Activated CD4-positive, alpha-beta T cell treated with anti-CD3 and anti-CD28 coated beads, Interleukin-2, amount 10 ng/mL, durations not matched to agents 24 days and 14 days (primary cell): ENCODE results near the gene ZNF485. TPM values are rescaled to one million over a fixed set of nuclear protein-coding genes. Genes with fewer than 3 reads are reported as not detected.

ENCODE experiments used
- DNase-seq: peaks from one replicate; pipeline ENCODE4 v3.0.0; 2022
- H3K27ac Mint-ChIP-seq: one replicate; pipeline ENCODE4 v1.8.0; 2022; ENCODE audit warnings: mild to moderate bottlenecking, mixed read lengths
- H3K27me3 Mint-ChIP-seq: one replicate; pipeline ENCODE4 v1.8.0; 2022; ENCODE audit warnings: mixed read lengths
- H3K36me3 Mint-ChIP-seq: one replicate; pipeline ENCODE4 v1.8.0; 2022; ENCODE audit warnings: low read depth, mild to moderate bottlenecking, mixed read lengths
- H3K4me1 Mint-ChIP-seq: one replicate; pipeline ENCODE4 v1.8.0; 2021; ENCODE audit warnings: mixed read lengths
- H3K4me3 Mint-ChIP-seq: one replicate; pipeline ENCODE4 v1.8.0; 2022; ENCODE audit warnings: mild to moderate bottlenecking, moderate library complexity, mixed read lengths
- H3K9me3 Mint-ChIP-seq: one replicate; pipeline ENCODE4 v1.8.0; 2021; ENCODE audit warnings: mixed read lengths
- intact Hi-C: fragments of 100-400 bp; cut with micrococcal nuclease; formaldehyde crosslinking; loops from one replicate; pipeline ENCODE4 v1.15.1; 2023
- total RNA-seq: library from RNA; stranded (reverse); gene quantifications from 2 replicates; pipeline ENCODE4 v1.2.3, GENCODE V29; 2022

Gene ZNF485
- total RNA-seq, 1 donor from 2014 or later: 9.2 TPM

DNA sequence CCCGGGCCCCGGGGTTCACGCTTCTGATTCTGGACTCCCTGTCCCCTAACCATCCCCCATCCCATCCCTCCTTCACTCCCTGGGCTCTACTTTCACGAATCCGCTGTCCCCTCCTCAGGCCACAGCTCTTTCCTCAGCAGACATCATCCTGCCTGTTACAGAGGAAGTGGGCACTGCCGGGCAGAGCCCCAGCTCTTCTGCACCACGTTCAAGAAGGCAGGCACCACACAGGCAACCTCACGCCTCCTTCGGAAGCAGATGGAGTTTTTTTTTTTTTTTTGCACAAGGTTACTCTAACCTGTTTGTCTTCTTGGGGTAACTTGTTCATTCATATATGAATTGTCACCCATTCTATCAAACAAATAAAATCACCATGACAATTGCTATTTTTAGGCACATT lies 60.3 kb downstream of the ZNF485 start:
- Mint-ChIP-seq H3K36me3 (no peaks in the 10 kb centered on the region), H3K9me3 (peaks cover 4% of the 10 kb centered on the region), H3K4me3 (no peak overlapping the region), H3K4me1 (no peaks in the 10 kb centered on the region), H3K27me3 (peaks cover 38% of the 10 kb centered on the region), H3K27ac (no peak overlapping the region)
- intact Hi-C loops: no loop called here
- DNase-seq: no peak

DNA sequence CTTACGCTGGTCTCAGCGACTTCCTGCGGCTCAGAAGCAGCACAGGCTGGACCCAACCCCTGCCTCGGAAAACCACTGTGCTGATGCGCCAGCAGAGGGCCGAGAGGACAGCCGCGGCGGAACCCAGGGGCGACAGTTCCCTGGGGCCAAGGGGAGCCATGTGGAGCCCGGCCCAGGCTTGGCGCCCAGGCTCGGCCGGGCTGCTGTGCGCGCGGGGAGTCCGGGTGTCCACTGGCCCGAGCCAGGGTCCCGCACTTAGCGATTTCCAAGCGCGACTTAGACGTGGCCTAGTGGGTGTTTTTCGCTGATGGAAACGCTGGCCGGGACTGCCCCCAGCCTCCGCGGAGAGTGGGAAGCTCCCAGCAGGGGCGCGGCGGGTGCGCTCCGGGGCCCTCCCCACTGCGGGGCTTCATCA lies 61.1 kb downstream of the ZNF485 start:
- H3K9me3 Mint-ChIP-seq: no peaks in the 10 kb centered on the region
- H3K4me1 Mint-ChIP-seq: no peaks in the 10 kb centered on the region
- H3K27me3 Mint-ChIP-seq: peaks cover 34% of the 10 kb centered on the region
- intact Hi-C loops: no loop called here
- H3K36me3 Mint-ChIP-seq: no peaks in the 10 kb centered on the region
- H3K4me3 Mint-ChIP-seq: no peak overlapping the region
- H3K27ac Mint-ChIP-seq: no peak overlapping the region
- DNase-seq: no peak

Other genes with a start within 250 kb of the ZNF485 start
- not detected in 2 replicates for gene FXYD4, start 234.8 kb upstream of the ZNF485 start, total RNA-seq
- gene HNRNPF, start 197.3 kb upstream of the ZNF485 start, total RNA-seq: 513 and 516 TPM in 2 replicates
- gene ZNF487, start 169.3 kb upstream of the ZNF485 start, total RNA-seq: 1.5 and 1.6 TPM in 2 replicates
- gene ZNF239, start 31.8 kb upstream of the ZNF485 start, total RNA-seq: 2.5 TPM in 2 replicates
- 14.9 and 15.2 TPM in 2 replicates for gene ZNF32, start 42.4 kb downstream of the ZNF485 start, total RNA-seq